ENCODE results near the gene CPHXL.

DNA sequence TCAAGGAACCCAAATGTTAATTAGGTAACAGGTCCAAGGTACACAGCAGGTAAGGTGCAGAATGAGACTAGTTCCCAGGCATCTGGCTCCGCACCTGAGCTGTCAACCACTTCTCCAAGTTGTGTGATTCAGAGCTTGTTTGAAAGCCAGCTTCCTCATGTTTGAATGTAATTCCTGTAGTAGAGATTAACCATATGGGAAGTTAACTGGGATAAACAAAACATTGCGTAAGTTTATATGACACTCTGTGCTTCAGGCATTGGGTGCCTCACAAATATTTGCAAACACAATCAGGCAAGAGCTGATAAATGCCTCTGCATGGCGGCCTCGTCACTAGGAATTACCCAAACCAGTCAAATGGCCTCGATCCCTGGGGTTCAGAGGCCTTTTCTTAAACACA lies 27.9 kb upstream of the CPHXL start:
- TF ChIP-seq GABPA (IDR thresholded peaks at IDR 0.05; ENCODE audit: low read depth): no peak
- TF ChIP-seq, protein P1, sequence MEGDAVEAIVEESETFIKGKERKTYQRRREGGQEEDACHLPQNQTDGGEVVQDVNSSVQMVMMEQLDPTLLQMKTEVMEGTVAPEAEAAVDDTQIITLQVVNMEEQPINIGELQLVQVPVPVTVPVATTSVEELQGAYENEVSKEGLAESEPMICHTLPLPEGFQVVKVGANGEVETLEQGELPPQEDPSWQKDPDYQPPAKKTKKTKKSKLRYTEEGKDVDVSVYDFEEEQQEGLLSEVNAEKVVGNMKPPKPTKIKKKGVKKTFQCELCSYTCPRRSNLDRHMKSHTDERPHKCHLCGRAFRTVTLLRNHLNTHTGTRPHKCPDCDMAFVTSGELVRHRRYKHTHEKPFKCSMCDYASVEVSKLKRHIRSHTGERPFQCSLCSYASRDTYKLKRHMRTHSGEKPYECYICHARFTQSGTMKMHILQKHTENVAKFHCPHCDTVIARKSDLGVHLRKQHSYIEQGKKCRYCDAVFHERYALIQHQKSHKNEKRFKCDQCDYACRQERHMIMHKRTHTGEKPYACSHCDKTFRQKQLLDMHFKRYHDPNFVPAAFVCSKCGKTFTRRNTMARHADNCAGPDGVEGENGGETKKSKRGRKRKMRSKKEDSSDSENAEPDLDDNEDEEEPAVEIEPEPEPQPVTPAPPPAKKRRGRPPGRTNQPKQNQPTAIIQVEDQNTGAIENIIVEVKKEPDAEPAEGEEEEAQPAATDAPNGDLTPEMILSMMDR (IDR thresholded peaks at IDR 0.05): no peak
- no peak for TF ChIP-seq NFIC (IDR thresholded peaks at IDR 0.05; ENCODE audit: borderline replicate concordance)

Data from SK-N-SH (cell line).